ENCODE results near the gene COBL.
A peak's percentile ranks its signal among the peaks of the same experiment; 100 is the strongest.
"Not testable (repeated sequence)": the region's sequence is repeated elsewhere in the genome, so short reads cannot be mapped to it uniquely, and the experiment has no call there.

COBL gene

GRCh38 chr7:51208125-51208524 is 108.5 kb downstream of the COBL start:
- DNase-seq (ENCODE audit: low read depth in 2 of 2) = not testable (repeated sequence)

DNA sequence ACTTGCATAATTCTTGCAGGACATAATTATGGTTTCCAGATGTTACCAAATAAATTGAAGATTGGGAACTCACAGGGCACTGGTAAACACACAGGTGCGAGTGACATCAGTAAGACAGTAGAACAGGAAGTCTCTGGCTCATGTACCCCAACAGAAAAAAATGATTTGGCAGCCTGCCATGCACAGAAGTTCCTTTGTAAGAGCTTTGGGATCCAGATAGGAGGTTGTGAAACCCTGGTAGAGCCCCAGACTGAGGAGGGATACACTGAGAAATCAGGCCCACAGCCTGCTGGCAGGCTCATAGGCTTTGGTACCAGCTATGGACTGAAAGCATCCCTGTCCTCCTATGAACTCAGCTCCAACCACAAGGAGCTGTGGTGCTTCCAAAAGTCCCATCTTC is 118.0 kb downstream of the COBL start:
- no peak for DNase-seq (ENCODE audit: low read depth in 2 of 2)

DNA sequence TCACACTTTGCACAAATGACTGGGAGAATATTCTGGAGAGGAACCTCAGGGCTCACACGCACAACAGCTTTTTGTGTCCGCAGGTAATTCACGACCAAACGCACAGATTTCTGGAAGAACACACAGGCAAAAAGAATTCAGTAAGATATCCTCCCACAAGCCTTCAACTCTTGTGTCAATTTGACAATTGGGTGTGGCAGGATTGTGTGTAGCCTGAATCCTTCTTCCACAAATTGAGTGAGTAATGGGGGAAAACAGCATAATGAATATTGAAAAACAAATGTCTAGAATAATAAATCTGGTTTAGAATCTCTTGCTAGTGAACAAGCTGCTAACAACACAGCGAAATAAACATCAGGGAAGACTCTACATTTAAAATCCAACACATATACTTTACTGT is 125.6 kb downstream of the COBL start:
- DNase-seq (ENCODE audit: low read depth in 2 of 2) = no peak

GRCh38 chr7:51189777-51190176 is 126.8 kb downstream of the COBL start:
- DNase-seq (ENCODE audit: low read depth in 2 of 2) = no peak

DNA sequence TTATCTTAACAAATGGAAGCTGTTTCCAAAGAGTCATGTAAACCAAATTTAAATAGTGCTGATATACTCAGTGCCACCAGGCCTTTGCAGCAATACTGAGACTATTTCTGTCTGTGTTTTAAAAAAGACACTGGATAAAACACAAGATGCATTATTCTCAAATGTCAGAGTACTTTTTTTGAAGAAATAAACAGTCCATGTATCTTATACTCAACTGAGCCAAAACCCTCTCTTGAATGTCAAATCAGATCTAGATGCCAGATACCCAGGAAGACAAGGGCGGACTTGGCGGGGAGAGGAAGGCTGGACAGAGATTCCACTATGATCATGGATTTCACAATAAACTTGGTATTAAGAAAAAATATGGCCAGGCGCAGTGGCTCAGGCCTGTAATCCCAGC is 127.6 kb downstream of the COBL start:
- no peak for DNase-seq (ENCODE audit: low read depth in 2 of 2)

DNA sequence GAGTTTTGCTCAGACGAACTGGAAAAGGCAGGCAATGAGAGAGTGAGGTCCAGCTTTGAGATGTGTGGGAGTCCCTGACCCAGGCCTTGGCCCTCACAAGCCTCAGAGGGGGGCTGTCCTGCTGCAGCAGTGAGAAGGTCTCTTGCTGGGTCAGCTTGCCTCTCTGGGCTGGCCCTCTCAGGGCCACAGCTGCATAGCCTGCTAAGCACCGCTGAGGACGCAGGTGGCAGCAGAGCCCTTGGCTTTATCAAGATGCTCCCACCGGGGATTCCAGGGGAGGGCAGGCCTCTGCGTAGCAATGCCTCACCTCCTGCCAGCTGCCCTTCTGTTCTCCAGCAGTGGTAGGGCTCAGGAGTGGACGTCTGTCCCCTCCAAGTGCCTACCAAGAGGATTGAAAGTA is 128.7 kb downstream of the COBL start:
- DNase-seq (ENCODE audit: low read depth in 2 of 2) = no peak

DNA sequence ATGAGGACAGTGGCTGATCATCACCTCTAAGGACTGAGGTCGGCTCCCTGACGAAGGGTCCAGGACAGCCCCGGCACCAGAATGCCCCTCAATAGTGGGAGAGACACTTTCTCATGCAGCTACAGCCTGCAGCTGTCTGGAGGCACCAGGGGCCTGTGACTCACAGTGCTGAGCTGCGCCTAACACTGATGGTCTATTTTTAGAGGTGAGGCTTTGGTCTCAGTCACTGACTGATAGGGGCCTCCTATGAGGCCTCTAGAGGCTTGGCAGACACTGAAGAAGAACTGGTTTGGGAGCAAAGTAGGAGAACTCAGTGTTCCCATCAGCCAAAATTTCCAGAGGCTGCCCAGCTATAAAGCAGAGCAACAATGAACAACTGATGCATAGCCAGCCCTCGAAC is 130.1 kb downstream of the COBL start:
- DNase-seq (ENCODE audit: low read depth in 2 of 2) = no peak

DNA sequence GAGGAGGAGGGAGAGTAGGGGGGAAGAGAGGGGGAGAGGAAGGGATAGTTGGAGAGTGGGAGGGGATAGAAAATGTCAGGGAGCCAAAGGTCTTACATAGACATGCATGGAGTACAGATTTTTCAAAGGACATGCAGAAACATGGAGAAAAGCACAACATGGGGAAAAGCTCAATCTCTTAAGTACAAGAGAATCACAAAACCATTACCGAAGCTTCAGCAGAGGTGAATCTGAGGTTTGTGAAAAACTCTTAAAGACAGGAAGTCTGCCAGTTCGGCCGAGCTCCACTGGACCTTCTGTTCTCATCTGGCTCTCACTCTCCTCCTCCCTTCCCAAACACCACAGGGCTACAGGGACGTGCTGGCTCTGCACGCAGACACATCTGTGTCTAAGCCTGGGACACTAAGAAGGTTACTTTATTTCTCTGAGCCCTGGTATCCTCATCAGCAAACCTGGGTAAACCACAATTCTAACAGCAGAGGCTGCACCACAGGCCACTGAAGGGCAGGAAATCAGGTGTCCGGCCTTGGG is 133.9 kb downstream of the COBL start:
- DNase-seq (ENCODE audit: low read depth in 2 of 2) = no peak

DNA sequence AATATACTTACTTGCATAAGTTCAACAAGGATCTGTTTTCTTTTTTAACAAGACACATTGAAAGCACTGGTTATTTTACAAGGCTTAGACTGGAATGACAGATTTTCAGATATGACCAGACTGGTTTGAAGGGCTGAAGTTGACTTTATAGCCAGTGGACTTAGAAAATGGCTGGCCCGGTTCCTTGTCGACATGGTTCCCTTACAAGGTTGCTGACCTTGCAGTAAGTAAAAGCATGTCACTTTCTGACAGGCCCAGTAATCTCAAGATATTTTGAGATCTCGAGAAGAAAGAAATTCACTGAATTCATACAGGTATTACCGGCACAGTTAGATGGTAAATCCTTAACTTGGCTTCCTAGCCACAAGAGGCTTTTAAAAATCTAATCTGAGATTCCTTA is 136.5 kb downstream of the COBL start:
- no peak for DNase-seq (ENCODE audit: low read depth in 2 of 2)

- no peak for DNase-seq (ENCODE audit: low read depth in 2 of 2)
Measured at GRCh38 chr7:51175992-51176388, 140.6 kb downstream of the COBL start.

DNA sequence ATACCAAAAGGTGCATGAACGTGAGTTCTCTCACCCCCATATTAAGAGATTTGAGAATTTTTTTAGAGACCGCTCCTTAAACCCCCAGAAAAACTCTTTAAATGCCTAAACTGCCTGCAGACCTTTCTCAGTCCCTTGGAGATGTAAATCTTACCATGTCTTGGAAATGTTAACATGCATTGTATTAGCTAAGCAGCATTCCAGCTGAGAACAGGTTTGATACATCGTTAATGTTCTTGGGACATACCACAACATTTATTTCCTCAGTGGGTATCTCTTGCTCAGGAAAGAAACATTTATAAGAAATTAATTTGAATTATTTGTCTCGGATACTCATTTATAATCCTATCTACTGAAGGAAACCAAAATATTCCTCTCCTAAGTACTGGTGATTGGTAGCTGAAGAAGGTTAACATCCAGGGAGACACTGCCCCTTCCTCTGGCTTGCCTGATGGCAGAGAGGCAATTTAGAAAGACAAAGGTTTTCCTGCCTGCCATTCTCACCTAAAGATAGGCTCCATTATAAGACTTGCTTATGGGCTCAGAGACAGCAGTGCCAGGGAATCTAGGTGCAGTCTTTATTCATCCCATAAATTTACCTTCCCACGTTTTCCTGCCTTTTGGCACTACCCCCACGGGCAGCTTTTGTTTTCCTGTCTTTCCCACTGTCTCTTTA is 141.2 kb downstream of the COBL start:
- no peak for DNase-seq (ENCODE audit: low read depth in 2 of 2)

- DNase-seq (ENCODE audit: low read depth in 2 of 2) = no peak
Measured at GRCh38 chr7:51165337-51165736, 151.3 kb downstream of the COBL start.

GRCh38 chr7:51162724-51163329 is 153.8 kb downstream of the COBL start:
- DNase-seq (ENCODE audit: low read depth in 2 of 2) = peak; percentile 50 to 72

DNA sequence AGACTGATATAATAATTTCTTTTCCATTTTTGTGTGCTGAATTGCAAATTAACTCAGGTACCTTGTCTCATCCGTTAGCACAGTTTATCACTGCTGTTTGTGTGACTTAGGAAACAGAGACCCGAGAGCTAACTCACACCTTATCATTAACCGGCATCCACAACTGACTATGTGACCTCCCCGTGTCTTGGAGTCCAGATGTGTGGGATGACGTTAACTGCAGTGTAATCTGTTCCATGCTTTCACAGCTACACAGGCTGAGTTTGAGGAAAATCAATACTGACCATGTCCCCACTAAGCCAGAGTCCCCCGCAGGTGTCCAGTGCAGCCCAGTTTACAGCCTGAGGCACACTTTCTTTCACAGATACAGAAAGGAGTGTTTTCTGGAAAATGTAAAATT is 154.7 kb downstream of the COBL start:
- no peak for DNase-seq (ENCODE audit: low read depth in 2 of 2)

DNA sequence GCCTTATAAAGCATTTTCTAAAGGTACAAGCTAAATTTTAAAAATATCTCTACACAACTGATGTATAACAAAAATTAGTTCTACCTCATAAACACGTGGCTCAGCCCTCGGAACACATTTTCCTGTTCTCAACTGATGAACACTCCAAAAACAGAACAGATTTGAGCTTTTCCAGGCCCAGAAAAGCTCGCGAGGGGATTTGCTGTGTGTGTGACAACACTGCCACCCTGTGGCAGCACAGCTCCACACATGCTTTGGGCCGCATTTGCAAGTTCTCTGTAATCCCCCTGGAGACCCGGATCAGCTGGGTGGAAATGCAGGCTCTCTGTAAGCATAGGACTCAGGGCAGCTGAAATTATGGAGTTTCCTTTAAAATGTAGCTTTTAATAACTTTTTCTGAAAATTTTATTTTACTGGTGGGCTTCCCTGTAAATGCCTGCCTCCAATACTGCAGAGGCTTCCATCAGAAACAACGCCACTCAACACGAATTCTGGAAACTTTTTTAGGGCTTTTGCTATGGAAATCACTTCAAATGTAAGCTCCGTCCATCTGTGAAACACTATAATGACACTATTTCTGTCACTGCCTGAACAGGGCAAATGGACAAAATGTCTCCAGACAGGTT is 155.5 kb downstream of the COBL start:
- peak; percentile 24 to 28 for DNase-seq (ENCODE audit: low read depth in 2 of 2)

DNA sequence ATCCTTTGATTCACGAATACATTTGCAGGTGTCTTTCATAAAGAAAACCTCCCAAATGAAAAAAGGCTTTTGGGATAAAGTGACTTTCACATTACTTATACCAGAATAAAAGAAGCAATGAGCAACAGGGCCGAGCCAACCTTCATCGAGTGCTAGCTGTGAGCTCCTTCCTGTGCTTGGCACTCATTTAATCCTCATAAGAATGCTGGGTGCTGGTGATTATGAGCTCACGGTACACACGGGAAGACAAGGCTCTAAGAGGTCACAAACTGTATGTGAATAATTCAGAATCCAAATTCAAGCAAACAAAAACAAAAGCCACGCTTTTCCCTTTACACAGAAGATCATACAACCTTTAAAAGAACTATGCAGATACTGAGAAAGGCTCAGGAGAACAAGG is 156.2 kb downstream of the COBL start:
- no peak for DNase-seq (ENCODE audit: low read depth in 2 of 2)

GRCh38 chr7:51158742-51159445 is 157.7 kb downstream of the COBL start:
- DNase-seq (ENCODE audit: low read depth in 2 of 2) = no peak

- DNase-seq (ENCODE audit: low read depth in 2 of 2) = no peak
Measured at GRCh38 chr7:51158211-51158610, 158.4 kb downstream of the COBL start.

GRCh38 chr7:51154201-51154600 is 162.4 kb downstream of the COBL start:
- no peak for DNase-seq (ENCODE audit: low read depth in 2 of 2)

DNA sequence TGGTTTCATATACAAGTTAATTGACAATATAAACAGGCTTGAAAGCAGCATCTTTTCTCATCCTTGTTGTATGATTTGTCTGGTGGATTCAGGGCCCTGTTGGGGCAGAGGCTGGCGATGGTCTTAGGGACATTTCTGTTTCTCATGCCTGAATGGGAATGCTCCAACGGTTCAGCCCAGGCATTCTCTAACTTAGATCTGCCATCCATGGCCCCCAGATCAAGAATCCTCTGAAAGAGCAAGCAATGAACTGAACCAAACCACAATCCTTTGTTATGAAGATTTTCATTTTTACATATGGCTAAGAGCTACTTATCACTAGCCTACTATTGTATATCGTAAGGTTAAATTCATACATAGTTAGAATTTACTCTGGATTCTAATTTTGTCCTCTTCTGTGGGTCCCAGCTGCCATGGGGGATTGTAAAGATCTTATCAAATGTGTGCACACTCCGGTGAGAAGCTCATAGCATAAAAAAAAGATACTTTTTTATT is 163.9 kb downstream of the COBL start:
- DNase-seq (ENCODE audit: low read depth in 2 of 2) = no peak

- no peak for DNase-seq (ENCODE audit: low read depth in 2 of 2)
Measured at GRCh38 chr7:51151455-51151854, 165.2 kb downstream of the COBL start.

DNA sequence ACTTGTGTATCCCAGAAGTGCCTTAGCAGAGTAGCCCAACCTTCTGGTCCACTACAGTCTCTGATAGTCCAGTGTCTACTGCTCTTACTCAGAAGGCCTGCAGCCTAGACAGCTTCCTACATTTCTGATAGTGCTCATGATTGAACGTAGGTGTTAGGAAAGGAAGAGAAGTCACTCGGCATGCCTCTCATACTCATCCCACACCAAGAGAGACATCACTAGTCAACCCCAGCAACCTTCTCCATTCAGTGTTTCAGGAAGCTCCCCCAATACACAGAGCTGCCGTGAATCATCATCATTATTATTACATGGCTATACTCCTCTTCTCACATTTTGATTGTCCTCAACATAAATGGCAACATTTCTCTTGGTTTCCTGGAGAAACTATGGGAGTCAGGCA is 166.4 kb downstream of the COBL start:
- no peak for DNase-seq (ENCODE audit: low read depth in 2 of 2)

All from stimulated activated CD4-positive, alpha-beta T cell treated with anti-CD3 and anti-CD28 coated beads, Interleukin-15, amount 100 ng/mL, for 48 hours (primary cell).